C4-2B (cell line): Measurements from ENCODE around the gene RAB7B.

Source experiments
- ZFX ChIP-seq: fragments of 450-650 bp; IDR thresholded peaks from 2 replicates; pipeline ENCODE4 v1.6.1; 2017
- TF ChIP-seq, protein P1 (sequence below): fragments of 450-650 bp; conservative IDR thresholded peaks from 2 replicates; pipeline ENCODE4 v1.5.1; 2017; ENCODE audit warnings: mild to moderate bottlenecking

DNA sequence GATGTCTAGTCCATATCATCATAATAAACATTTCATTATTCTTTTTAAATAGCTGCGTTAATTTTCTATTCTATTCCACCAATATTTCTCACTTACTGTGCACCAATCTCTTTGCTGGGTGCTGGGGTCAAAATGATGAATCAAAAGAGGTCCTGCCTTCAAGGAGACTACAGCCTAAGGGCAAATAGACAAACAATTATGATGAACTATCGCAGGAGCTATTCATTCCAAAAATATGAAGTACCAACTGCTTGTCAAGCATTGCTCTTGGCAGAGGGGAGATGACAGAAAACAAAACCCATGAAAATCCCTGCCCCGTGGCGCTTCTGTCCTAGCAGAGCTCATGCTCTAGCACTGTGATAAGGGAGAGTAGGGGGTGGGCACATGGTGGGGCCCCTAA, 31.1 kb downstream of the RAB7B start:
- TF ChIP-seq, protein P1, sequence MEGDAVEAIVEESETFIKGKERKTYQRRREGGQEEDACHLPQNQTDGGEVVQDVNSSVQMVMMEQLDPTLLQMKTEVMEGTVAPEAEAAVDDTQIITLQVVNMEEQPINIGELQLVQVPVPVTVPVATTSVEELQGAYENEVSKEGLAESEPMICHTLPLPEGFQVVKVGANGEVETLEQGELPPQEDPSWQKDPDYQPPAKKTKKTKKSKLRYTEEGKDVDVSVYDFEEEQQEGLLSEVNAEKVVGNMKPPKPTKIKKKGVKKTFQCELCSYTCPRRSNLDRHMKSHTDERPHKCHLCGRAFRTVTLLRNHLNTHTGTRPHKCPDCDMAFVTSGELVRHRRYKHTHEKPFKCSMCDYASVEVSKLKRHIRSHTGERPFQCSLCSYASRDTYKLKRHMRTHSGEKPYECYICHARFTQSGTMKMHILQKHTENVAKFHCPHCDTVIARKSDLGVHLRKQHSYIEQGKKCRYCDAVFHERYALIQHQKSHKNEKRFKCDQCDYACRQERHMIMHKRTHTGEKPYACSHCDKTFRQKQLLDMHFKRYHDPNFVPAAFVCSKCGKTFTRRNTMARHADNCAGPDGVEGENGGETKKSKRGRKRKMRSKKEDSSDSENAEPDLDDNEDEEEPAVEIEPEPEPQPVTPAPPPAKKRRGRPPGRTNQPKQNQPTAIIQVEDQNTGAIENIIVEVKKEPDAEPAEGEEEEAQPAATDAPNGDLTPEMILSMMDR: no peak
- no peak for TF ChIP-seq ZFX
